ENCODE measurements around the gene CUBN.

CUBN gene

GRCh38 chr10:17006631-17007417, 122.8 kb downstream of the CUBN start:
- no peak for DNase-seq

GRCh38 chr10:17005621-17006566, 123.7 kb downstream of the CUBN start:
- no peak for DNase-seq

- DNase-seq = no peak
Observed at GRCh38 chr10:17004801-17005380, 124.7 kb downstream of the CUBN start.

GRCh38 chr10:17003651-17004286, 125.8 kb downstream of the CUBN start:
- DNase-seq = no peak

- no peak for DNase-seq
Observed at GRCh38 chr10:17003151-17003550, 126.5 kb downstream of the CUBN start.

- DNase-seq = no peak
Observed at GRCh38 chr10:17001961-17002749, 127.5 kb downstream of the CUBN start.

- DNase-seq = no peak
Observed at GRCh38 chr10:17001297-17001744, 128.3 kb downstream of the CUBN start.

- no peak for DNase-seq
Observed at GRCh38 chr10:16999665-17000451, 129.8 kb downstream of the CUBN start.

GRCh38 chr10:16996530-16996964, 133.1 kb downstream of the CUBN start:
- no peak for DNase-seq

- DNase-seq = no peak
Observed at GRCh38 chr10:16995867-16996529, 133.6 kb downstream of the CUBN start.

GRCh38 chr10:16993186-16993585, 136.4 kb downstream of the CUBN start:
- DNase-seq = no peak

GRCh38 chr10:16992611-16993119, 136.9 kb downstream of the CUBN start:
- DNase-seq = no peak

- no peak for DNase-seq
Observed at GRCh38 chr10:16991011-16991410, 138.6 kb downstream of the CUBN start.

GRCh38 chr10:16989826-16990293, 139.8 kb downstream of the CUBN start:
- DNase-seq = no peak

GRCh38 chr10:16988900-16989299, 140.7 kb downstream of the CUBN start:
- no peak for DNase-seq

- no peak for DNase-seq
Observed at GRCh38 chr10:16987976-16988610, 141.5 kb downstream of the CUBN start.

GRCh38 chr10:16987206-16987621, 142.4 kb downstream of the CUBN start:
- DNase-seq = no peak

- DNase-seq = no peak
Observed at GRCh38 chr10:16986406-16987205, 143.0 kb downstream of the CUBN start.

GRCh38 chr10:16986082-16986405, 143.6 kb downstream of the CUBN start:
- no peak for DNase-seq
